GM18867 (cell line): ENCODE data around the gene TBCK.

Source experiments
- ATAC-seq: cut with Tn5 transposase; IDR thresholded peaks from one replicate; pipeline ENCODE4 v1.9.1; 2021; ENCODE audit warnings: mild to moderate bottlenecking, moderate library complexity; ENCODE audit not compliant: unreplicated experiment

Gene TBCK

GRCh38 chr4:105996845-105997244 lies 319.2 kb downstream of the TBCK start:
- no peak for ATAC-seq

DNA sequence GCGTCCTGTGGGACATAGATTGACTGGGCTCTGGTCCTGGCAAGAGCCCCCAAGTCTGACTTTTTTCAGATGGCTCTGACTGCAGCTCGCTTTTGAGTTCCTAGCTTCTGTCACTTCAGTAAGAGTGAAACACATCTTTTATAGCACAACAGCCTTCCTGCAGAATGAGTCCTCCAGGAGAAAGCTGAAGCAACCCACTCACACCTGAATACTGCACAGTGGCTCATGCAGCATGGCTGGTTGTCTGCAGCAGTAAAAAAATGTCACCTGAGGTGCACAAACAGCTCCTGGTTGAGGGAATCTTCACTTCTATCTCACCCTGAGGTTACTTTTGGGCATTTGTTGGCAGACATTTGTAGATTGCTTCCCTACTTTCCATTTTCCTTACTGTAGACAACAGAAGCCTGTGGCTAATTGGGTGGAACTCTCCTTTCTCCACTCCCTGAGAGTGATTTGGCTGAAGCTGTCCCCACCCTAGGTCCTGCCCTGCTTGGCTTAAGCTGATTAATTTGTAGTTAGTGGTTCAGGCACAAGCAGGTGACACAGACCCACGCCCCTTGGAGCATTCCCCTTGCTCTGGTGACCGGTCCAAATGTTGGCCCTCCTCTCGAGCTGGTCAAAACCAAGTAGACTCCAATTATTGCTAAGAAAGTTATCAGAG lies 321.0 kb downstream of the TBCK start:
- ATAC-seq, result no peak

DNA sequence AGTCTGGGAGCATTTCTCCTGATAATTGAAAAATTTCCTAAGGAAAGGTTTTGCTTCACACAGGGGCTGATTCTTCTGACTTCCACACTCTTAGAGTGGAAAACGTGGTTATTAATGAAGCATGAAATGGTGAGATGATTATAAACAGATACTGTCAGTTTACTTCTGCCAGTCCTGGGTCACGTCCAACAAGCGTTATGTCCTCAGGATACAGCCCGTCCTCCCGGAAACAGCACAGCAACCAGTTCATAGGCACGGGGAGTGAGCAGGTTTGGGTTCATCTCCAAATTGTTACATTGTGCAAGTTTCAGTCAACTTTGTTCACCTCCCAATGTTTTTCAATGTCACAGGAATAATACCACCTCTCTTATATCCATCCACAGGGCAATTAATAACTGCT lies 321.9 kb downstream of the TBCK start:
- ATAC-seq, result no peak

GRCh38 chr4:105992641-105993305 lies 323.2 kb downstream of the TBCK start:
- no peak for ATAC-seq

- ATAC-seq, result no peak
Measured at GRCh38 chr4:105991726-105992125, 324.3 kb downstream of the TBCK start.
